HG03060 (cell line): ENCODE measurements around the gene TBCC.

ENCODE experiments used
- ATAC-seq: cut with Tn5 transposase; IDR thresholded peaks from one replicate; pipeline ENCODE4 v1.9.1; 2021; ENCODE audit warnings: low read depth, moderate number of reproducible peaks; ENCODE audit not compliant: unreplicated experiment

Gene TBCC

DNA sequence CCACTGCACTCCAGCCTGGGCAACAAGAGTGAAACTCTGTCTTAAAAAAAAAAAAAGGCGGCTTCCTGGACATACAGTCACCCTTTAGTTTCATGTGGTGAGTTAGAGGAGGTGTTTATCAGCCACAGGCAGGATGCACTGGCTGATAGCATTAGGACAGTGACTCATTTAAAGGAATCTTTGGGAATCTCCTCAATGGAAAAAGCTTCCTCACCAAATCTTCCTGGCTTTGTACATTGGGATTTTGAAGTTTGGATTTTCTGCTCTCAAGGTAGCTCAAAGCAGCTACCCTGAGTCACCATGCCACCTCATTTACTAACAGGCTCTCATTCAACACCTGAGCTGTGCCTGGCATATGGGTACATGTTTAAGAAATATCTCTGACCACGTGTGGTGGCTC is 43.7 kb downstream of the TBCC start:
- no peak for ATAC-seq

DNA sequence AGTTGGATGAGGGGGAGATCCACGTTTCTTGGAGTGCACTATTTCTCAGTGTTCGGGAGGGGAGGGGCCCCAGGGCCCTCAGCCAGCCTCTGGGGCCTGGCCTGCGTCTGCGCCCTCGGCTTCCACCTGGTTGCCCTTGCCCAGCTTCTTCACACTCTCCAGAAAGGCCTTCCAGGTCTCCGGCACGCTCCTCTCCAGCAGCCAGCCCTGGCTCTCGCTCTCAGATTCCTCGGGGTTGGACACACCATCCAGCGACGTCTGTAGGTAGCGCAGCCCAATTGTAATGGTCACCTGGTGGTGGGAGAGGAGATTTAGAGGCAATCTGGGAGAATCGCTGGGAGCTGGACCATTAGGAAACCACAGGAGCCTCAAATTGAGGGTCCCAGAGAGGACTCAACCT is 47.7 kb downstream of the TBCC start:
- no peak for ATAC-seq

DNA sequence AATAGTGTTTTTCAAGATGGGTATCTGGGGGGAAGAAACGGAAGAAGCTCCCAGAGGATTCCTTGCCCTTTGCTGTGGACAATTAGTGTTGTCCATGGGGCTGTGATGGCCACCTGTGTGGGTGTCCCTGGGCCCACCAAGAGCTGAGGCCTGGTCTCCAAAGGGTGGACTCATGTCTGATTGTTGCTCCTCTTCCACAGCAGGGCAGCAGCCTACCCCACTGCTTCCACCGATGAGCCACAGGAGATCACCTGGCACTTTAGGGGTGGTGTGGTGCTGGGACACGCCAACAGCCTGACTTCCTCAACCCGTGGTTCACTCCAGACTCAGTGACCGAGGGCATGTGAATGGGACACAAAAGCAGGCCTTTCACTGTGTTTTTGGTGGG is 48.6 kb downstream of the TBCC start:
- no peak for ATAC-seq

DNA sequence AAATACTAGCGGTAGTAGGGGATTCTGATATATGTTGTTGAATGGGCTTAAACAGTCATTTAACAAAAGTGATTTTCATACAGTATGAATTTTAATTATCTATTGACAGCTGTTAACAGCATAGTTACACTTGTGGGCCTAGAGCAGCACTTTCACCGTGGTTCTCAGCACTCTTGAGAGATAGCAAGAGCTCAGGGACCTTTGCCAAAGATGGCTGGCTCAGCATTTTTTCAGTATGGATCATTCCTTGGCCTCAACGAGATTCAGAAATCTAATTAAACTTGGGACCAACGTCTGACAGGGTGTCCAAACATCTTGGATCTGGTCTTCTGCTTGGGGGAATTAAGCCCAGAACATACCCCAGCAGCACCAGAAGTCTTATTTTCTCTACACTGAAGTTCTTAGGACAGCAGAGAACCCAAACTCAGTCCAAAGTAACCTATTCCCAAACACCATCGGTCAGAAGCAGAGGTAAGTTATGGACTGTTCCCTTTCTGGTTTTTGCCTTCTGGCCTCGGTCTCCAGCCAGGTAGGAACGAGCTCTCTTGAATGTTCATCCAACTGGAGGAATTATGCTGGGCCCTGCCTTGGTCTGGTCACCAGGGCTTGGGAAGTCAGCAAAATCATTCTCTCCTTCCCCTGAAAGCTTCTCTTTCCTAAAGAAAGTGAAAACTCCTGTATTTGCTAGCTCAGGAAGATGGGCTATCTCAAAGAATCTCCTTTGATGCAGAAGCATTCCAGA is 49.2 kb downstream of the TBCC start:
- no peak for ATAC-seq

DNA sequence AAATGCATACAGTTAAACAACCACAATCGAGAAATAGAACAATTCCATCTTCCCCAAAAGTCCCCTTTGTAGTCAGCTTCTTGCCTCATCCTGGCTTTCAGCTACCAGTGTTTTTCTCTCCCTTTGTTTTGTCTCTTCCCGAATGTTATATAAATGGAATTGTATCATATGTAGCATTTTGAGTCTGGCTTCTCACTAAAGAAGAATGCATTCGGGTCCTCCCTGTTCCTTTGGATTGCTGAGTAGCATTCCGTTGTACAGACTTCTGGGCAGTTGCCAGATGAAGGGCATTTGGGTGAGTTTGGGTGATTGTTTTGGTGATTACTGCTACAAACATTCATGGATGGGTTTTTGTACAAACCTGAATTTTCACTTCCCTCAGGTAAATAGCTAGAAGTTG is 51.3 kb downstream of the TBCC start:
- no peak for ATAC-seq
